Activated CD8-positive, alpha-beta T cell treated with anti-CD3 and anti-CD28 coated beads for 36 hours (primary cell): ENCODE data around the gene TRIL. TPM values are rescaled to one million over a fixed set of nuclear protein-coding genes. Genes with fewer than 3 reads are reported as not detected.

ENCODE experiments used
- ATAC-seq: fragments of 200-7000 bp; cut with Tn5 transposase; one replicate; pipeline ENCODE4 v1.10.0; 2021; ENCODE audit warnings: mild to moderate bottlenecking, moderate library complexity
- CTCF ChIA-PET: fragments of 350-600 bp; sonication (Branson Sonifier 250); formaldehyde crosslinking; loops from one replicate; lab custom pipeline; 2021; ENCODE audit warnings: antibody characterized with exemption; lab: Charles Lee
- POLR2A ChIA-PET: fragments of 350-600 bp; sonication (Branson Sonifier 250); formaldehyde crosslinking; loops from one replicate; lab custom pipeline; 2021; ENCODE audit warnings: antibody characterized with exemption; lab: Charles Lee
- DNase-seq: peaks from one replicate; pipeline ENCODE4 v3.0.0-alpha.2; 2020
- H3K27ac Mint-ChIP-seq: one replicate; pipeline ENCODE4 v1.8.0; 2021; ENCODE audit warnings: mild to moderate bottlenecking, mixed read lengths
- H3K27me3 Mint-ChIP-seq: one replicate; pipeline ENCODE4 v1.8.0; 2021; ENCODE audit warnings: mixed read lengths
- H3K36me3 Mint-ChIP-seq: one replicate; pipeline ENCODE4 v1.8.0; 2021; ENCODE audit warnings: low read depth, mixed read lengths
- H3K4me1 Mint-ChIP-seq: one replicate; pipeline ENCODE4 v1.8.0; 2021; ENCODE audit warnings: low read depth, mixed read lengths
- H3K4me3 Mint-ChIP-seq: one replicate; pipeline ENCODE4 v1.8.0; 2021; ENCODE audit warnings: mild to moderate bottlenecking, moderate library complexity, mixed read lengths
- H3K9me3 Mint-ChIP-seq: one replicate; pipeline ENCODE4 v1.8.0; 2021; ENCODE audit warnings: mixed read lengths
- intact Hi-C: fragments of 100-400 bp; cut with micrococcal nuclease; formaldehyde crosslinking; loops from one replicate; pipeline ENCODE4 v1.10.0; 2022
- total RNA-seq, 2 experiments: library from RNA; stranded (reverse); gene quantifications; one replicate each; pipeline ENCODE4 v1.2.3, GENCODE V29; 2021
- TF ChIP-seq, protein P1 (sequence below): fragments of 200-600 bp; IDR thresholded peaks from one replicate; pipeline ENCODE4 v1.8.0; 2022; ENCODE audit warnings: antibody characterized with exemption, mild to moderate bottlenecking

The TRIL gene
- total RNA-seq, 2 experiments from 2014 or later = not detected

DNA sequence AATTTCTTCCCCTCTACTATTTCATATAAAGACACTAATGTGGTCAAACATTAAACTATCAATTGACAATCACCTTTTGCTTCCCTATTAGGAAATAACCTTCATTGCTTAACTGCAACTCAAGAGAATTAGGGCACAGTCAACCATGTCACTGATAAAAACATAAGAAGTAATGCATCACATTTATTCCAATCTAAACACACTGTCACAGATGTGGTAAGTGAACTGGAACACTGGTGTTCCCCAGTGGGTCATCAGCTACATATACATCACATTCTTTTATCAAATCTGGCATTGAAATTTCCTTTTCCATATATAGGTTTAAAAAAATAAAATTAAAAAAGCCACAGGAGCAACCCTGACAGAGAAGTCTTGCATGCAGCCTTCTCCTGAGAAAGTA, 3.7 kb downstream of the TRIL start:
- DNase-seq (no peak), ATAC-seq (no peak)
- CTCF ChIA-PET = interaction anchor here (4.8 kb wide), 1 partner anchor 27 kb away, joined by 51 read pairs; no protein-coding TSS in a partner anchor
- POLR2A ChIA-PET = no interaction called here
- TF ChIP-seq, protein P1, sequence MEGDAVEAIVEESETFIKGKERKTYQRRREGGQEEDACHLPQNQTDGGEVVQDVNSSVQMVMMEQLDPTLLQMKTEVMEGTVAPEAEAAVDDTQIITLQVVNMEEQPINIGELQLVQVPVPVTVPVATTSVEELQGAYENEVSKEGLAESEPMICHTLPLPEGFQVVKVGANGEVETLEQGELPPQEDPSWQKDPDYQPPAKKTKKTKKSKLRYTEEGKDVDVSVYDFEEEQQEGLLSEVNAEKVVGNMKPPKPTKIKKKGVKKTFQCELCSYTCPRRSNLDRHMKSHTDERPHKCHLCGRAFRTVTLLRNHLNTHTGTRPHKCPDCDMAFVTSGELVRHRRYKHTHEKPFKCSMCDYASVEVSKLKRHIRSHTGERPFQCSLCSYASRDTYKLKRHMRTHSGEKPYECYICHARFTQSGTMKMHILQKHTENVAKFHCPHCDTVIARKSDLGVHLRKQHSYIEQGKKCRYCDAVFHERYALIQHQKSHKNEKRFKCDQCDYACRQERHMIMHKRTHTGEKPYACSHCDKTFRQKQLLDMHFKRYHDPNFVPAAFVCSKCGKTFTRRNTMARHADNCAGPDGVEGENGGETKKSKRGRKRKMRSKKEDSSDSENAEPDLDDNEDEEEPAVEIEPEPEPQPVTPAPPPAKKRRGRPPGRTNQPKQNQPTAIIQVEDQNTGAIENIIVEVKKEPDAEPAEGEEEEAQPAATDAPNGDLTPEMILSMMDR = no peak
- Mint-ChIP-seq H3K27me3 (peaks cover 58% of the 10 kb centered on the region), H3K27ac (no peak overlapping the region), H3K36me3 (no peaks in the 10 kb centered on the region), H3K4me3 (no peak overlapping the region), H3K4me1 (peaks cover 9% of the 10 kb centered on the region), H3K9me3 (no peaks in the 10 kb centered on the region)
- intact Hi-C loops = loop anchor here (10.0 kb wide), 1 partner anchor 150 kb away; no protein-coding TSS in a partner anchor

- ChIA-PET POLR2A (interaction anchor here (1.2 kb wide), 1 partner anchor 12 kb away, joined by 3 read pairs; no protein-coding TSS in a partner anchor), CTCF (interaction anchor here (0.6 to 1.9 kb wide), 4 partner anchors 10 to 153 kb away, joined by 3 to 14 read pairs (median 4); no protein-coding TSS in a partner anchor)
- ATAC-seq (no peak), DNase-seq (no peak)
- Mint-ChIP-seq H3K27me3 (peaks cover 52% of the 10 kb centered on the region), H3K9me3 (no peaks in the 10 kb centered on the region), H3K27ac (no peak overlapping the region), H3K4me1 (peaks cover 9% of the 10 kb centered on the region), H3K4me3 (no peak overlapping the region), H3K36me3 (no peaks in the 10 kb centered on the region)
- intact Hi-C loops = loop anchor here (10.0 kb wide), 1 partner anchor 151 kb away; no protein-coding TSS in a partner anchor
- TF ChIP-seq, protein P1 = no peak
Measured at GRCh38 chr7:28953633-28954032, 4.5 kb downstream of the TRIL start.

DNA sequence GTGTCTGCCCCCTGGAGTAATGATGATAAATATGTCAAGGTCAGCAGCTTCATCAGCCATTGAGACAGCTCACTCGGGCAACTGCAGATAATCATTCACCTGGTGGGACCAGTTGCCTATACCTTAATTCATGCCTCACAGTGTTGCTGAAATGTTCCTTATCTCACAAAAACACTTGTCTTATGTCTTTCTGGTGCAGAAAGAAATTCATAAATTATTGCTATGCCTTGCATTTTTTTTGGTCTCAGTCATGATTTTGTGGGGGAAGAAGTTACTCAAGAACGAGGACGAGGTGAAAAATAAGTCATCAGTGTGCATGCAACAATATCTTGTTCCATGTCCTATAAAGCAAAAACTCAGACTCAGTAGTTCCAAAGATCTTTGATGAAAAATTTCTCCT, 16.0 kb downstream of the TRIL start:
- peaks cover 9% of the 10 kb centered on the region for H3K27me3 Mint-ChIP-seq
- TF ChIP-seq, protein P1 = no peak
- no peak overlapping the region for H3K4me3 Mint-ChIP-seq
- no peaks in the 10 kb centered on the region for H3K9me3 Mint-ChIP-seq
- H3K36me3 Mint-ChIP-seq = no peaks in the 10 kb centered on the region
- POLR2A ChIA-PET = no interaction called here
- no peak overlapping the region for H3K27ac Mint-ChIP-seq
- intact Hi-C loops = no loop called here
- DNase-seq (no peak), ATAC-seq (no peak)
- CTCF ChIA-PET = interaction anchor here (1.4 to 6.2 kb wide), 2 partner anchors 15 to 19 kb away, joined by 4 to 37 read pairs; no protein-coding TSS in a partner anchor
- H3K4me1 Mint-ChIP-seq = no peaks in the 10 kb centered on the region

DNA sequence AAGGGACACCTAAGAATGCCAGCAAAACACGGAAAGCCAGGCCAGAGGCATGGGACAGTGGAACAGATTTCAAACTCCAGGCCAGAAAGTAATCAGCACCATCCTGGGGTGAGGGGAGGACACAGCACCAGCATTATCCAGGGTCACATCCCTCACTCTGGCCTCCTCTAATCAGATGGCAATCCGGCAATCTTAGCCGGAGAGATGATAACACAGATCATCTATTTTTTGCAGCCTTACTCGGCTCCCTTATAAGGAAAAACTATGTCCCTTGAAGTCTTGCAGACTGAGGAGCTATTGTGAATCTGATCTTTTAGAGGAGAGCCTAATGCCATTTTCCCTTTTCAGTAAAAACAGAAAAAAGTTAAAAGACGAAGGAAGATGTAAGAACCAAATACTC, 16.5 kb downstream of the TRIL start:
- no peaks in the 10 kb centered on the region for H3K9me3 Mint-ChIP-seq
- H3K27ac Mint-ChIP-seq = no peak overlapping the region
- no peaks in the 10 kb centered on the region for H3K4me1 Mint-ChIP-seq
- H3K4me3 Mint-ChIP-seq = no peak overlapping the region
- H3K27me3 Mint-ChIP-seq = peaks cover 9% of the 10 kb centered on the region
- intact Hi-C loops = no loop called here
- DNase-seq = no peak
- no peaks in the 10 kb centered on the region for H3K36me3 Mint-ChIP-seq
- no peak for ATAC-seq
- TF ChIP-seq, protein P1 = no peak
- POLR2A ChIA-PET = interaction anchor here (0.9 kb wide), 1 partner anchor 12 kb away, joined by 3 read pairs; no protein-coding TSS in a partner anchor
- CTCF ChIA-PET = interaction anchor here (6.2 kb wide), 1 partner anchor 15 kb away, joined by 37 read pairs; no protein-coding TSS in a partner anchor

- Mint-ChIP-seq H3K4me3 (no peak overlapping the region), H3K4me1 (no peaks in the 10 kb centered on the region), H3K27me3 (peaks cover 9% of the 10 kb centered on the region), H3K27ac (no peak overlapping the region), H3K36me3 (no peaks in the 10 kb centered on the region), H3K9me3 (no peaks in the 10 kb centered on the region)
- intact Hi-C loops = no loop called here
- CTCF ChIA-PET = interaction anchor here (1.4 to 6.2 kb wide), 3 partner anchors 14 to 19 kb away, joined by 5 to 37 read pairs (median 6); partner anchors contain the start of gene TRIL
- DNase-seq (no peak), ATAC-seq (no peak)
- POLR2A ChIA-PET = interaction anchor here (0.9 kb wide), 1 partner anchor 13 kb away, joined by 3 read pairs; no protein-coding TSS in a partner anchor
- TF ChIP-seq, protein P1 = no peak
Measured at GRCh38 chr7:28940741-28941384, 17.3 kb downstream of the TRIL start.
